Right ventricle myocardium inferior (tissue), 1 donor: ENCODE results near the gene GABRE. TPM values are rescaled to one million over a fixed set of nuclear protein-coding genes. Genes with fewer than 3 reads are reported as not detected.
A peak's percentile ranks its signal among the peaks of the same experiment; 100 is the strongest.
"Not testable (repeated sequence)": the region's sequence is repeated elsewhere in the genome, so short reads cannot be mapped to it uniquely, and the experiment has no call there.

Experiments
- ATAC-seq: fragments of 200-7000 bp; cut with Tn5 transposase; one replicate; pipeline ENCODE4 v1.9.1; 2020; ENCODE audit warnings: mild to moderate bottlenecking, moderate library complexity
- DNase-seq: peaks from one replicate; pipeline ENCODE4 v3.0.0; 2021; ENCODE audit errors: missing footprints
- intact Hi-C: fragments of 100-400 bp; cut with DNase I; formaldehyde crosslinking; loops from one replicate; pipeline ENCODE4 v1.11.0; 2022
- total RNA-seq: library from RNA; stranded (reverse); fragmentation: NEBNext Ultra II Directional; extraction: Animal tissue kit (Norgen Biotek cat#: 25700); gene quantifications from one replicate; pipeline ENCODE4 v1.2.1, GENCODE V29; 2021
- donor health status: DM: no; HTN: yes; CAD: no; lungs with severe emphysema.

GABRE gene
- total RNA-seq, 1 donor from 2014 or later: 30.3 TPM

DNA sequence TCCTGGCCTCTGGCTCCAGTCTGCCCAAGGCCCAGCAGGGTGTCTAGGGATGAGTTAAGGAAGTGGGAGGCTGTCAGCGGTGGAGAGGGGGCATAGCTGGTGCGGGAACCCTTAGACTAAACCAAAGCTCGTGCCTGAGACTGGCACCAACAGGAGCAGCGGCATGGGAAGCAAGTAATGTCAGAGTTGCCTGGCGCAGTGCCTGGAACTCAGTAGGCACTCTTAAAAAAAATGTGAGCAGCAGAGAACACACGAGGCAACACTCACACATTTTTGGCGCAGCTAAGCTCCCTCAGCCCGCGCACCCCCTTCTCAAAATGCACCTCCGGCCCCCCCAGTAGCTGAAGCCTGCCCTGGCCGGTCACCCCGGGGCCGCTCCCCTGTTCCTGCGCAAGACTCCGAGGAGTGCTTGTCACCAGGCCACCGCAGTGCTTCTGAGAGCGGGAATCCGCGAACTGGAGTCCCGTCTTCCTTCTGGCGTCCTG is 583 bp downstream of the GABRE start:
- ATAC-seq (peak; percentile 33), DNase-seq (peak; percentile 71)
- intact Hi-C loops: no loop called here

GRCh38 chrX:151973060-151973661 is 1.3 kb downstream of the GABRE start:
- ATAC-seq (no peak), DNase-seq (no peak)
- intact Hi-C loops: no loop called here

DNA sequence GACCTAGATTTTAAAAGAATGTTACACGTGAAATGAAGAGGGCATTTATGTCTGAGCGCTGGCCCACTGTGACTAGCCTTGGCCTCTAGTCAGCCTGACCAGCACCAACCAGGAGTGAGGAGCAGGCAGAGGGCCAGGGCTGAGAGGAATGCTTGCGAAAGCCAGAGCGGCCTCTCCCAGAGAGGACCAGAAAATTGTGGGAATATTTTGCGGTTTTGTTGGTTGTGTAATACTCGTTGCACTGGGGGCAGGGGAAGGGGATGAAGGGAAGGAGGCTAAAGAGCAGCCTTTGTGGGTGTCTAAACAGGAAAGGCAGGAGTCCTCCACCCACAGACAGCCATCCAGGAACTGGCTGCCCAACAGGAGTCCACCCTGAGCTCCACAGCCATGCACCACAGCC is 3.8 kb downstream of the GABRE start:
- DNase-seq (peak; percentile 80), ATAC-seq (peak; percentile 80)
- intact Hi-C loops: no loop called here

- ATAC-seq: no peak
- intact Hi-C loops: no loop called here
- DNase-seq: no peak
Measured at GRCh38 chrX:151970027-151970426, 4.4 kb downstream of the GABRE start.

DNA sequence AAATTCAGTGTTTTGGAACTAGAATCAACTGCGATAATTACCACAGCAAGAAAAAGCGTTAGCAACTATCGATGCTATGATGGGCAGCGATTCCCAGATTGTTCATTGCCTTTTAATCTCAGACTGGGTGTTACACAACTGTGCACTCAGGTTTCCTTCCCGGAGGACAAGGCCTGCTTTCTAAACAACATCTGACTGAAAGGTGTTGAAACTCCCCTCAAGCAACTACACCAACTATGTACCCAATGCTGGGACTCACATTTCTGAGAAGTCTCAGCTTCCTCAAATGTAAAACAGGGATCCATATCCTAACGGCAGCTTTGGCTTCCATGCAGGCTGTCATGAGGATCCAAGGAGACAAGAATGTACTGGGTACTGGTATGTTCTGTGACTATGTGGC is 8.2 kb downstream of the GABRE start:
- DNase-seq (no peak), ATAC-seq (no peak)
- intact Hi-C loops: no loop called here

DNA sequence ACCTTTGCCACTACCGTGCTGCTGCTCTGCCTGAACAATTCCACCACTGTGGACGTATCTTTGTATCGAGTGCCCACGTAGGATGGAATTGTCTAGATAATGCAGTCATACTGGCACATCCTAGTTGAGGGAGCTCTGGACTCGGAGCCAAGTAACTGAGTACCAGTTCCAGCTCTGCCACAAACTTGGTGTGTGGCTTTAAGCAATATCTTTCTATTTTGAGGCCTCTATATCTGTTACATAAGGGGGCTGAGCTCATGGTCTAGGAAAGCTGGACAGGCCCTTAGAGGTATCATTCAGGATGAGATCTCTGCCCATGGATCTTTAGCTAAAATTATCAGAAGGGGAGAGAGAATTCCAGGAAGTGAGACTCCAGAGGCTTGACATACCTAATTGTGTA is 12.4 kb downstream of the GABRE start:
- ATAC-seq: peak; percentile 37
- no peak for DNase-seq
- intact Hi-C loops: no loop called here

- no peak for ATAC-seq
- intact Hi-C loops: no loop called here
- no peak for DNase-seq
Measured at GRCh38 chrX:151958101-151958500, 16.4 kb downstream of the GABRE start.

DNA sequence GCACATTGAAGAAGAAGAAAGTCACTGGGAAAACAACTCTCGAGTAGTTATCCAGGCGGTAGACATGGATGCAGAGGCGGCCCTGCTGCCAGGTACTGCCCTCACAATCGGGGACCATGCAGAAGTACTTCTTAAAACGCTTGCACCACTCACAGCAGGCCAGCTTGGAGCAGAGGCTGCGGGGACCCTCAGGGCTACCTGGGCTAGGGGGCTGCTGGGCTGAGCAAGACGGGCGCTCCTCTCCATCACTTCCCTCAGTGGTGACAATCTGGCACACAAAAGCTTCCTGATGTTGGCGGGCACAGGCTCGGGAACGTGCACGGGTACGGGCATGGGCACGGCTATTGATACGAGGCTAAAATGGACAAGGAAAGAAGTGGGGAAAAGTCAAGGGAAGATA is 19.7 kb downstream of the GABRE start:
- ATAC-seq (no peak), DNase-seq (no peak)
- intact Hi-C loops: no loop called here

DNA sequence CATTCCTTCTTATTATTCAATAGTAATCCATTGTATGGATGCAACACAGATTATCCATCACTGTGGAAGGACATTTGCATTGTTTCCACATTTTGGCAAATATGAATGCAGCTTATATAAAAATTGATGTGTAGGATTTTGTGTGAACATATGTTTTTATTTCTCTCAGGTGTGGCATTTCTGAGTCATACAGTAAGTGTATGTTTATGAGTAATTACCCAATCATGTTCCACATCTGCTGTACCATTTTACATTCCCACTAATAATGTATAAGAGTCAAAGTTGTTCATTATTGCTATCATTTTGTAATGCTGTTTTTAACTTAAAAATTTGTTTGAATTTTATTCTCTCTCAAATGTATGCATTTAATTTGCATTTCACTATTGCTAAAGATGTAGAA is 36.3 kb downstream of the GABRE start:
- DNase-seq: no peak
- no peak for ATAC-seq
- intact Hi-C loops: no loop called here

DNA sequence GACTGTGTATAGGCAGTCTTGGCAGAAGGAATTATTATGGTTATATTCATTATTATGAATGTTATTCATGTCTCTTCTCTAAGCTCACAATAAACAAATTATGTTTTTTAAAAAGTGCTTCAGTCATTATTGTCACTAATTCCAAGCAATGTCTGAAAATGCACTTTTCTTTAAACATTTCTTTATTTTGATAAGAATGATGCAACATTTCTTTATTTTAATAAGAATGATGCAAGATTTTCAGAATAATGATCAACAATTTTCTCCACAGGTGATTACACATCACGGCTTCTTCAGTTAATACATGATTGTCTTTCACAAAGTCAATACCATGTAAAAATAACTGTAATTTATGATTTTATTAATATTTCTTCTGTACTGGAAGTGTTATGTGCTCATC is 39.1 kb downstream of the GABRE start:
- DNase-seq (no peak), ATAC-seq (no peak)
- intact Hi-C loops: no loop called here

- DNase-seq (no peak), ATAC-seq (no peak)
- intact Hi-C loops: no loop called here
Measured at GRCh38 chrX:151929126-151929525, 45.4 kb downstream of the GABRE start.

GRCh38 chrX:151923648-151924047 is 50.8 kb downstream of the GABRE start:
- intact Hi-C loops: no loop called here

DNA sequence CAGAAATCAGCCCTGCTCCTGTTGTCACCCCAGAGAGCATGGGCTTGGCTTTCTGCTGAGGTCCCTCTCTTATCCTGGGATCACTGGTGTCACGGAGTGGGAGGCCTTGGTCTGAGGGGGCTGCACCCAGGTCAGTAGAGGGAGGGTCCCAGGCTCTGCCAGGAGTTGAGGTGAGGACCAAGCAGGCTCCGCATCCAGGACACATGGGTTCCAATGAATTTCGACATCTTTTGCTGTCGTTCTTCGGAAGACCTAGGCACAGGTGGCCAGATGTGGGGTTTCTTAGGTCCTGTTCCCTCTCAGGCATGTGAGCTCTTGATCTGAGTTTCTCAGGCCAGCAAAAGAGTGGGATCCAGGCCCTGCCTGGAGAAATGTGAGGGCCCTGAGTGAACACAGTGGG is 51.8 kb downstream of the GABRE start:
- ATAC-seq (no peak), DNase-seq (no peak)
- intact Hi-C loops: no loop called here

More at GRCh38 chrX:151923648-151924047, 50.8 kb downstream of the GABRE start:
- ATAC-seq (no peak), DNase-seq (no peak)

GRCh38 chrX:151921866-151922265 is 52.6 kb downstream of the GABRE start:
- intact Hi-C loops: no loop called here
- DNase-seq (no peak), ATAC-seq (no peak)

- DNase-seq (no peak), ATAC-seq (no peak)
- intact Hi-C loops: no loop called here
Measured at GRCh38 chrX:151921292-151921691, 53.2 kb downstream of the GABRE start.

DNA sequence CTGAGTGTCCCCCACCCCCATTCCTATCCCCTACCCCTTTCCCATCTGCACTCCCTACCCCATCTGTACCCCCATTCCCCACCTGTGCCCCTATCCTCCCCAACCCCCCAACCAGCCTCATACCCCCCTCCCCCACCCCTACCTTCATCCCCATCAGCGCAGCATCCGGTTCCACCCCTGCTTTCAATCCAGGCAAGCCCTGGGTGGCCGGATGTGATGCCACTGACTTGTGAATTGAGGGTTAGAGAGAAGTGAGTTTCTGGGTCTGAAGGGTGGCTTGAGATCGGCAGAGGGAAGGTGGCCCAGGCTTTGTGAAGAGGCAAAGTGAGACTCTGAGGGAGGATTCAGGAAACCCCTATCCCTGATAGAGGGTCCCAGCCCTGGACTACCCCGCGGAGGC is 53.9 kb downstream of the GABRE start:
- DNase-seq: no peak
- intact Hi-C loops: no loop called here
- no peak for ATAC-seq

- DNase-seq: no peak
- ATAC-seq: no peak
- intact Hi-C loops: no loop called here
Measured at GRCh38 chrX:151920101-151920500, 54.4 kb downstream of the GABRE start.

GRCh38 chrX:151919610-151920009 is 54.9 kb downstream of the GABRE start:
- intact Hi-C loops: no loop called here
- ATAC-seq (no peak), DNase-seq (no peak)

DNA sequence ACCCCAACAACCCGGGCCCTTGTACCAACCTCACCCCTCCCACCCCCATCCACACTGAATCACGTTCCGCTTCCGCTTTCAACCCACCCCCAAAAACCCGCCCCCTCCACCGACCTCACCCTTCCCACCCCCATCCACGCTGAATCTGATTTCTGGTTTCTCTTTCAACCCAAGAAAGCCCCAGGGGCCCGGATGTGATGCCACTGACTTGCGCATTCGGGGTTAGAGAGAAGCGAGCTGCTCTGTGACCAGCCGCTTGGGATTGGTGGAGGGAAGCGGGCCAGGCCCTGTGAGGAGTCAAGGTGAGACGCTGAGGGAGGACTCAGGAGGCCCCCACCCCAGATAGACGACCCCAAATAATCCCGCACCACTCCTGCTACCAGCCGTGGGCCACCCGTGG is 55.7 kb downstream of the GABRE start:
- ATAC-seq, intact Hi-C loops, DNase-seq: not testable (repeated sequence)

- DNase-seq: no peak
- no peak for ATAC-seq
- intact Hi-C loops: no loop called here
Measured at GRCh38 chrX:151912780-151913179, 61.7 kb downstream of the GABRE start, which contains the start of gene MAGEA4. Gene MAGEA4 (plus strand): TSS chrX:151912889. CDS start chrX:151923665, 10,776 bp downstream.

GRCh38 chrX:151912221-151912620 is 62.3 kb downstream of the GABRE start:
- no peak for ATAC-seq
- DNase-seq: no peak
- intact Hi-C loops: no loop called here
